Parathyroid adenoma (tissue), 2 donors: ENCODE results near the gene ZSWIM5.

ENCODE experiments used
- H2AFZ ChIP-seq: fragments of 300-600 bp; sonication (generic); one replicate; pipeline ENCODE4 v1.7.0; 2017; ENCODE audit warnings: antibody characterized with exemption, mild to moderate bottlenecking
- H3K27ac ChIP-seq: fragments of 300-600 bp; sonication (generic); one replicate; pipeline ENCODE4 v1.7.0; 2017
- H3K27me3 ChIP-seq: fragments of 300-600 bp; sonication (generic); one replicate; pipeline ENCODE4 v1.7.0; 2017; ENCODE audit warnings: low read length; ENCODE audit not compliant: control insufficient read depth, insufficient read depth
- H3K36me3 ChIP-seq: fragments of 300-600 bp; sonication (generic); one replicate; pipeline ENCODE4 v1.7.0; 2017; ENCODE audit warnings: low read length; ENCODE audit not compliant: control insufficient read depth, insufficient read depth
- H3K4me1 ChIP-seq: fragments of 300-600 bp; sonication (generic); one replicate; pipeline ENCODE4 v1.7.0; 2017; ENCODE audit warnings: control low read depth
- H3K4me2 ChIP-seq: fragments of 300-600 bp; sonication (generic); one replicate; pipeline ENCODE4 v1.7.0; 2017; ENCODE audit warnings: low read length
- H3K4me3 ChIP-seq: fragments of 300-600 bp; sonication (generic); one replicate; pipeline ENCODE4 v1.7.0; 2017; ENCODE audit warnings: low read depth, low read length
- H3K79me2 ChIP-seq: fragments of 300-600 bp; sonication (generic); one replicate; pipeline ENCODE4 v1.7.0; 2017; ENCODE audit warnings: control low read depth
- H3K9ac ChIP-seq: fragments of 300-600 bp; sonication (generic); one replicate; pipeline ENCODE4 v1.7.0; 2017; ENCODE audit warnings: mild to moderate bottlenecking
- H3K9me3 ChIP-seq: fragments of 300-600 bp; sonication (generic); one replicate; pipeline ENCODE4 v1.7.0; 2017; ENCODE audit warnings: low read length; ENCODE audit not compliant: control insufficient read depth
- CTCF ChIP-seq: fragments of 300-600 bp; sonication (generic); IDR thresholded peaks from one replicate; pipeline ENCODE4 v1.7.0; 2017; ENCODE audit warnings: antibody characterized with exemption, mild to moderate bottlenecking
- donor health status: primary hyperparathyroidism.

Gene ZSWIM5

GRCh38 chr1:45038661-45039364, 167.6 kb downstream of the ZSWIM5 start:
- Histone ChIP-seq H3K4me3 (no peak overlapping the region), H3K79me2 (no peaks in the 10 kb centered on the region), H3K27me3 (no peaks in the 10 kb centered on the region), H3K9me3 (no peaks in the 10 kb centered on the region), H3K36me3 (no peaks in the 10 kb centered on the region), H3K4me2 (no peak overlapping the region), H2AFZ (no peak overlapping the region), H3K27ac (no peak overlapping the region), H3K4me1 (peaks cover 3% of the 10 kb centered on the region), H3K9ac (no peak overlapping the region)
- no peak for TF ChIP-seq CTCF

GRCh38 chr1:45038240-45038639, 168.2 kb downstream of the ZSWIM5 start:
- Histone ChIP-seq H3K9me3 (no peaks in the 10 kb centered on the region), H3K27ac (no peak overlapping the region)

GRCh38 chr1:45037456-45037855, 168.9 kb downstream of the ZSWIM5 start:
- Histone ChIP-seq H3K4me1 (peaks cover 3% of the 10 kb centered on the region), H3K79me2 (no peaks in the 10 kb centered on the region), H3K36me3 (no peaks in the 10 kb centered on the region)

More at GRCh38 chr1:45038240-45038639, 168.2 kb downstream of the ZSWIM5 start:
- no peak for TF ChIP-seq CTCF
- H2AFZ ChIP-seq = no peak overlapping the region
- no peaks in the 10 kb centered on the region for H3K79me2 ChIP-seq
- peaks cover 3% of the 10 kb centered on the region for H3K4me1 ChIP-seq
- no peaks in the 10 kb centered on the region for H3K27me3 ChIP-seq
- no peaks in the 10 kb centered on the region for H3K36me3 ChIP-seq
- no peak overlapping the region for H3K4me2 ChIP-seq
- H3K4me3 ChIP-seq = no peak overlapping the region
- H3K9ac ChIP-seq = no peak overlapping the region

GRCh38 chr1:45035631-45036301, 170.6 kb downstream of the ZSWIM5 start:
- Histone ChIP-seq H3K79me2 (no peaks in the 10 kb centered on the region), H3K36me3 (no peaks in the 10 kb centered on the region), H3K27ac (no peak overlapping the region), H3K9ac (no peak overlapping the region), H3K27me3 (no peaks in the 10 kb centered on the region), H3K9me3 (no peaks in the 10 kb centered on the region), H3K4me1 (peaks cover 3% of the 10 kb centered on the region), H3K4me3 (no peak overlapping the region), H2AFZ (no peak overlapping the region), H3K4me2 (no peak overlapping the region)
- TF ChIP-seq CTCF = no peak

More at GRCh38 chr1:45037456-45037855, 168.9 kb downstream of the ZSWIM5 start:
- Histone ChIP-seq H3K4me3 (no peak overlapping the region), H3K27me3 (no peaks in the 10 kb centered on the region), H3K9ac (no peak overlapping the region), H2AFZ (no peak overlapping the region), H3K27ac (no peak overlapping the region), H3K9me3 (no peaks in the 10 kb centered on the region), H3K4me2 (no peak overlapping the region)
- TF ChIP-seq CTCF = no peak
